ENCODE measurements around the gene LMAN1L. TPM values are rescaled to one million over a fixed set of nuclear protein-coding genes. Genes with fewer than 3 reads are reported as not detected.

LMAN1L gene
- total RNA-seq, result 20.6 TPM
- long read RNA-seq, partial matches to known transcripts, result 2 of 14 reads
- long read RNA-seq, other reads (novel, unspliced or antisense), result 12 of 14 reads

DNA sequence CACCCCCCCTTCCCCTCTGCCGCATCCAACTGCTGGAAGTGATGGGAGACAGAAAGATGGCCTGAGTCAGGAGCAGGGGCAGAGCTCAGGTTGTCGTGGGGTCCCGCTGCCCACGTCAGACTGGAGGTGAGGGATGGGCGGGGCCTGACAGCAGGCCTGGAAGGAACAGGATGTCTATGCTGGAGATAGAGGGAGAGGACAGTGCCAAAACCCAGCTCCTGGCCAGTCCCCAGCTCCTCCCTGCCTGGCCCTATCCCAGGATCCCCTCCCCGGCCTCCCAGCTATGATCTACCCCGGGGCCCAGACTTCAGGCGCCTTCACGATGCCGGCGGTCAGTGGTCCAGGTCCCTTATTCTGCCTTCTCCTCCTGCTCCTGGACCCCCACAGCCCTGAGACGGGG is at the start of gene LMAN1L:
Gene LMAN1L, plus strand, starts transcription at position 303 of the 400 bp plus-strand sequence. Its CDS starts 20 bp downstream, at position 323.
- ATAC-seq (ENCODE audit: poor library complexity) (peak; percentile 52), DNase-seq (peak; percentile 63)
- intact Hi-C loops (cut with DNase I), result no loop called here

DNA sequence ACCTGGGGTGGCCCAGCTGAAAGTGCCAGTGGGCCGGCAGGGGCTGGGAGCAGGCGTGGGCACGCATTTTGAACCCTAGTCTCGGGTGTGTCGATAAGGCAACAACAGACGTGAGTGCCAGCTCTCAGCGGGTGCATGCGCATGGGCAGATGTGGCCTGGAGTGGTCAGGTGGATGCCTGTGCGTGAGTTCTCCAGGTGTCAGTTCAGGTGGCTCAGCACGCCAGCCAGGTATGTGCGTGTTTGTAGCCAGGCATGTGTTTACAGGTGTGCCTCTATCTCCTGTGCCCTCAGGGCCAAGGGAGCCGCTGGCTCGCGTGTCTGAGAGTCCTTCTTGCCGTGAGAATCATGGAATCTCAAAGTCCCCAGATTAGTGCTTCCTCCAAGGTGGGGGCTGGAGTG is 49.2 kb upstream of the LMAN1L start:
- intact Hi-C loops (cut with DNase I), result no loop called here
- DNase-seq (no peak), ATAC-seq (ENCODE audit: poor library complexity) (no peak)

DNA sequence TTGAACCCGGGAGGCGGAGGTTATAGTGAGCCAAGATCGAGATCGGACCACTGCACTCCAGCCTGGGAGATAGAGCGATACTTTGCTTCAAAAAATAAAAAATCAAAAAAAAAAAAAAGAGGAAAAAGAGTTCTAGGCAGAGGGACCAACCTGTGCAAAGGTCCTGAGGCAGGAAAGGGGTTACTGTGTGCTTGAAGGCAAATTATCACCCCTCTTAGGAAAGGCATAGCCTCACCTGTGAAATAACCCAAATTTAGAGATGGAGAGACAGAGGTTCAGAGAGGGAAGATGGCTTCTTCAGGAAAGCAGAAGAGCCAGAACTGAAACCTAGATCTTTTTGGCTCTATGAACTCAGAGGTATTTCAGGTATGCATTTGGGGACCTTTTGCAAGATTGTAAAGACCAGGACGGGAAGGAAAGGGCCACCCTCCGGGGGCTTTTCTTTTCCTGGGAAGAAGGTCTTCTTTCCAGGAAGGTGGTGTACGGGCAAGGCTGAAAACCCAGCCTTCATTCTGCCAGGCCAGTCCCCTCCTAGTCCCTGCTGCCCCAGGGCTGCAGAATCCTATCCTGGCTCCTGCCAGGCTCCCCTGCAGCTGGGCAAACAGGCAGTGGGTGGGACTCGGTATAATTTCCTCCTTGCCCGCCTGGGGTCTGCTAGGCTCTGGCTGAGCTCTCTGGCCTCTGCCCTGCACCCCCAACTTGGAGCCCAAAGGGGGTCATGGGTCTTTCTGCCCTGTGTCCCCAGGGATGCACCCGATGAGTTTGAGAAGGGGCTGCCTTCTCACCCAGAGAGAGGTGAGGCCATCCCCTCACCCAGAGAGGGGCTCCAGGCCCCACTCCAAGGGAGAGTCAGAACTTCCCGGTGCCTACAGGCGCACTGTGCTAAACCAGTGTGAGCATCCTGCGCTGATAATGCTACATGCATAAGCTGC is 45.2 kb upstream of the LMAN1L start:
- no peak for ATAC-seq (ENCODE audit: poor library complexity)
- DNase-seq, result no peak
- intact Hi-C loops (cut with DNase I), result loop anchor here (2.0 to 5.0 kb wide), 2 partner anchors 133 to 390 kb away; no protein-coding TSS in a partner anchor

DNA sequence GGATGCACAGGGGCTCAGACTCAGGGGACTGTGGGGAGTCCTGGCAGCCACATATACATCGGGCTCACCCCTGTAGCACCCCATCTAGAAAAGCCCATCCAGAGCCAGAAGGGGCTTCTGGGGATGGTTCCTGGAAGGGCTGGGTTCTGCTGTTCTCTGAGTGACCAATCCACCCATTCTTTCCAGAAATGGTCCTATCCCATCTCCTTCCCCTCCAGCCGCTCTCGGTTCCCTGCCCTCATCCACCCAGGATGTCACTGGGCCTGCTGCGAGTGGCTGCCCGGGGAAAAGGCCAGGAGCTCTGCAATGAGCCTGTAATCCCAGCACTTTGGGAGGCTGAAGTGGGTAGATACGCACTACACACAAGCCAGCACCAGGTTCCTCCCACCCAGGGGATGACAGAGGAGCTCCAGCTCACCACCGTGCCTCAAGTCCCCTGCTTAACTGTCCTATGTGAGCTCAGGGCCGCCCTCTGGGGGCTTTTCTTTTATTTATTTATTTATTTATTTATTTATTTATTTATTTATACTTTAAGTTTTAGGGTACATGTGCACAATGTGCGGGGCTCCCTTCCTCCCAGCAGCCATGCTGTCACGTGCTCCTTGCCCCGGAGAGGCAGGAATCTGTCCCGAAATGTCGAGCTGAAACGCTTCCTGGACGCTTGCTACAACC is 44.4 kb upstream of the LMAN1L start:
- no peak for DNase-seq
- intact Hi-C loops (cut with DNase I), result loop anchor here (2.0 to 5.0 kb wide), 2 partner anchors 133 to 391 kb away; no protein-coding TSS in a partner anchor
- no peak for ATAC-seq (ENCODE audit: poor library complexity)

DNA sequence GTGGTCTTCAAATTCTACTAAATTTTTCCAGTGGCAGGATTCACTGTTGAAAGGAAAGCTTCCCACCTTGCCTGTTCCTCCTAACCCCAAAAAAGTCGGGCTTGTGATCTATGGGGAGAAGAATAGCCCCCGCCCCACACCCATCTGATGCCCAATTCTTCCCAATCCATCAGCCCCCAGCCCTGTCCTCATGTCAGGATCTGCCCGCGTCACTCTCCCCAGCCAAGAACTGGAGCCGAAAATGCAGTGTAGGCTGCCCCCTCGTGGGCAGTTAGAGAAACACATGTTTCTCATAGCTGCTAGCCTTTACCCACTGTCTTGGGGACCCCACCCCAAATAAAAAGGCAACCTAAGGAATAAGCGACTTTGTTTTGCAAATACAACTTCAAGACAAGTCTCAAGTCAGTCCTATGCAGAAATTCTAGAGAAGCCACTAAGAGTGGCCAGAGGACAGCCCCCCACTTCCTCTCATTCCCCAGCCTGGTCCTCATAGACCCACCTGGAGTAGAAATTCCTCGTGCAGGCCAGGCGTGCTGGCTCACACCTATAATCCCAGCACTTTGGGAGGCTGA is 43.8 kb upstream of the LMAN1L start:
- peak; percentile 62 for ATAC-seq (ENCODE audit: poor library complexity)
- intact Hi-C loops (cut with DNase I), result loop anchor here (2.0 to 5.0 kb wide), 2 partner anchors 134 to 392 kb away; no protein-coding TSS in a partner anchor
- peak; percentile 69 for DNase-seq

DNA sequence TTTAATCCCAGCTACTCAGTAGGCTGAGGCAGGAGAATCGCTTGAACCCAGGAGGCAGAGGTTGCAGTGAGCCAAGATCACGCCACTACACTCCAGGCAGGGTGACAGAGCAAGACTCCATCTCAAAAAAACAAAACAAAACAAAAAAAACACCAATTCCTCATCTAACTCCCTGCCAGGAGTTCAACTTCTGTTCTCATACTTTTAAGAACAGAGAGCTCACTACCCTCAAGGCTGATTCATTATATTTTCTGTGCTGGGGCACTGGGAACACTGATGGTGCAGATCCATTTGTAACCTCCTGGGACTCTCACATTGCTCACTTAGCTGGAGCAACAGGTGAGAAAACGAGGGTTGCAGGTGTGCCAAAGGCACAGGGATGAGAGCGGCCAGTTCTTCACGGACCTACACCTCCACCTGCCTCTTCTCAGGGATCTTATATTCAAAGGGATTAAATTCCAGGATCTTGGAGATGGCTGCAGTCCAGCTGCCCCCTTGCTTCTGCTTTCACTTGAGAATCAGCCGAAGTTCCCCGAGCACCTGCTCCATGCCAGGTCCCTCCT is 43.1 kb upstream of the LMAN1L start:
- intact Hi-C loops (cut with DNase I), result loop anchor here (2.0 to 10.0 kb wide), 4 partner anchors 125 to 392 kb away; partner anchors contain the start of gene MPI
- no peak for ATAC-seq (ENCODE audit: poor library complexity)
- no peak for DNase-seq

DNA sequence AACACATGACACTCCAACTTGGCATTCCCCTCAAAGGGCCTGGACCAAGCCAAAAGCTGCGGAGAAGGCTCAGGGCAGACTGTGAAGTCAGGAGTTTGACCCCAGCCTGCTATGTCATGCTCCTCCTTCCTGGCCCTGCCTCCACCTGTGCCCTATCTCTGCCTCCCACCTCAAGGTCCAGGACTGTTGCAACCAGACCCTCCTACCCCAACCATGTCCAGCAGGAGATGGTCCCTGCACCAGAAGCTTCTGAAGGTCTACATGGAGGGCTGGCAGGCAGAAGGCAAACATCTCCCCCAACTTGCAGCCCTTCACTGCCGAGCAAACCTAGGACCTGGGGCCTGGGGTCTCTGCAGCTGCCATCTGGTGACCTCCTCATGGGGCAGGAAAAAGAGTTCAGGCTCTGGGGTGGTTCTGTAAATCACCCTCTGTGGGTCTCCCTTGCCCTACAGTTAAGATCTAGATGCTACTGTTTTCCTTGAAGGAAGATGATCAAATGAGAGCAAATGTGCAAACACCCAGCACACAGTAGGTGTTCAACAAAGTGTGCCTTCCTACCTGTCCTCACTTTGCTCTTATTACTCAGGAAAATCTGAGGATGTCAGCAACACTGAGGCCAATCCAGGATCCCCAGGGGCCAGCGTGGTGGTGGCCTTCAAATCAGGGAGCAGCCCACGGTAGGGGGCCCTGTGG is 42.3 kb upstream of the LMAN1L start:
- intact Hi-C loops (cut with DNase I), result loop anchor here (2.0 to 10.0 kb wide), 2 partner anchors 124 to 180 kb away; partner anchors contain the start of gene MPI
- ATAC-seq (ENCODE audit: poor library complexity) (no peak), DNase-seq (no peak)

DNA sequence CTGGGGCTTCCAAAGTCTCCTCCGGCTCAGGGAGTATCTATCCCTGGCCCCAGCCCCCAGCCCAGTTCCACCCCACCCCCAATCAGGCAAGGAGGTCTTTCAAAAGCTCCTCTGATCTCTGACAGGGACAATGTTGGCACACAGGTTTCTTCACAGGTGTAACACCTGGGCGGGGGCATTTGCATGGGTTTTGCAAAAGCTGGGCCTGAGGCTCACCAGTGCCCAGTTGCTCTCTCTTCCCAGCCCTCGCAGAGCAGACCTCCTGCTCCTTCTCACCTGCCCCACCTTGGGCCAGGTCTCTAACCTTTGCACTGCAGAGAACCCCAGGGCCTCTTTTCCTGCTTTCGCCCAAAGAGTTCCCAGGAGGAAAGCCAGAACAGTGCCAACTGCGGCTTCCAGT is 39.3 kb upstream of the LMAN1L start:
- ATAC-seq (ENCODE audit: poor library complexity) (no peak), DNase-seq (no peak)
- intact Hi-C loops (cut with DNase I), result loop anchor here (10.0 kb wide), 1 partner anchor 121 kb away; the partner anchor contains the start of gene MPI

DNA sequence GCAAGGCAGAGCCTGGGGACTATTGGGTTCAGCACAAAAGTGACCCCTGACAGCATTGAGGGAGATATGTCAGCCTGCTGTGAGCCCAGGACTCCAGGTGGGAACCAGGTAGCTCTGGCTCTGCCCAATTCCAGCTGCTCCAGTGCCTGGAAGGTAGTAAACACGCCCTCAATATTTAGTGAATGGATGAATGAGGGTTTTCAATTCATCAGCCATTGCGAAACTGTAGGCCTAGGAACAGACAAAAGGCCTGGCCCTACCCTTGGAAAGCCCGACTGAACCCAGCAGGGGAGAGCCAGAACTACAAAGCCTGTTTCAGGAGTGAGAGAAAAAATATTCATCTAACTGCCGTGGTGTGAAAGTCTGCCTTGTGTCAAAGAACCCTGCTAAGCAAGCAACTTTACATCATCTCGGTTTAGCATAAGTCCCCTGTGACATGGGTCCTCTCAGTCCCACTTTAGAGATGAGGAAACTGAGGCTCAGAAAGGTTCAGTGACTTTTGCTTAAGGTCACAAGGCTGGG is 38.8 kb upstream of the LMAN1L start:
- no peak for DNase-seq
- ATAC-seq (ENCODE audit: poor library complexity), result no peak
- intact Hi-C loops (cut with DNase I), result loop anchor here (10.0 kb wide), 1 partner anchor 121 kb away; the partner anchor contains the start of gene MPI

DNA sequence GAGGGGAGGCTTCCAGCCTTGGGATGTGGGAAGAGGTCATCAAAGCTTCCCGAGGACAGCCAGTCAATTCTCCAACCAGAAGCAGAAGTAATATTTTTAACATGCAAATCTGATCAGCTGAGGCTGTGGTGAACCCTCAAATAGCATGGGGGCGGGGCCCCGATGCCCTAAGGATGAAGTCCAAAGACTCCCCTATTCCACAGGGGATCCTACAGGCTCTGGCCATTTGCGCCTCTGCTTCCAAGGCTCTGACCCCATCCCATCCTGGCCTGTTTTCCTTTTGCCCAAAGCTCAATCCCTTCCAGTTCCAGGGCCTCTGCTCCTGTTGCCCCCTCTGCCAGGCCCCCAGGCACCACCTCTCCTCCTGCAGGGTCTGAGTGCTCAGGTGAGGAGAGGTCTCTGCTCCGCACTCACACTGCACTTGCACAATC is 37.5 kb upstream of the LMAN1L start:
- DNase-seq (no peak), ATAC-seq (ENCODE audit: poor library complexity) (no peak)
- intact Hi-C loops (cut with DNase I), result loop anchor here (10.0 kb wide), 1 partner anchor 120 kb away; the partner anchor contains the start of gene MPI

DNA sequence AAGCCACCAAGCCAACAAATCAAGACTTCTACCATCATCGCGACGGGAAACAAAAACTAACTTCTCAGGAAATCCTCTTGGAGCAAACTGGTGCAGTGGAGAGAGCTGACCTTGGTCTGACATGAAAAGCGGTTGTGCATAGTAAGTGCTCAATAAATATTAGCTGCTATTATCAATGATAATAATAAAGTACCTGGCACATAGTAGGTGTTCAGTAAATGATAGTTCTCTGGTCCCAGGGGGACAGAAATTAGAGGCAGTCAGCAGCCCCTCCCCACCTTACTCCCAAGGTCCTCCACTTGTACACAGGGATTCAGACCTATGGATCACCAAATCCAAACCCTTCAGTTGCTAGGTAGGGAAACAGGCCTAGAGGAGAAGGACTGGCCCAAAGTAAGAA is 36.7 kb upstream of the LMAN1L start:
- ATAC-seq (ENCODE audit: poor library complexity) (no peak), DNase-seq (no peak)
- intact Hi-C loops (cut with DNase I), result loop anchor here (10.0 kb wide), 1 partner anchor 119 kb away; the partner anchor contains the start of gene MPI

DNA sequence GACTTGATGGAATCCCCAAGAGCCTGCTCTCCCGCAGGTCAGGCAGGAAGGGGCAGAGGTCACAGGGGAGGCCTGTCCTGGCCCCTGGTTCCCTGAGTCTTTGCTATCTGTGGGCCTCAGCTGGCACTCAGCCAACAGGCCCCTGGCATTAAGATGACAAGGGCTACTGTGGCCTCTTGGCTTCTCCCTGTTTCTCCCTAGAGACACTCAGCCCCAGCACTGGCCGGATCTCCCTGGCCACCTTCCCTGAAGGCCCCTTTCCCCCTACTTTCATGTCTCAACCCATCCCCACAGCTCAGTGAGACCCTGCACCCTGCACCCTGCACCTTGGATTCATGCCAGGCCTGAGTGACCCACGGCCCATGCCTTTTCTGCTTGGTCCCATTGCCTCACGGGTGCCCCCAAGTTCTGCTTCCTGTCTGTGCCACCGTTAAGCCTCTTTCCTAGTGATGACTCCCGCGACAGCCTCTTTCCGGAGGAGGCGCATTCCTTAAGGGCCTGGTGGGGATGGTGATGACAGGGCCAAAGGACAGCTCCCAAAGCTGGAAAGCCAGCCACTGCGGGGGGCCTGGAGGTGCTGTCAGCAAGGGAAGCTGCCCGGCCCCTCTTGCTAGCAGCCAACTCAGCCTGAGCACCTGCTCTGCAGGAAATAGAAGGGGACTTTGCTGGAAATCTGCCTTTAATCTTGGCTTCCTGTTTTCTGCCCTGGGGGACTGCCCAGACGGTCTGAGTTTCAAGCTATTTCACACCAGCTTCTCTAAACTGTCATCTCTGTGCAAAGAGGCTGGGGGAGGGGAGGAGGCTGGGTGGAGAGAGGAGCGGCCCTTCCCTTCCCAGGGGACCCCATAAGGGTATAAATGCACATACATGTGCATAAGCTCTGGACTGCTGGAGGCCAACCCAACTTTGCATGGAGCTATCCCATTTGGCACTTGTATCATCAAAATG is 35.5 kb upstream of the LMAN1L start:
- ATAC-seq (ENCODE audit: poor library complexity), result peak; percentile 3
- intact Hi-C loops (cut with DNase I), result loop anchor here (10.0 kb wide), 1 partner anchor 118 kb away; the partner anchor contains the start of gene MPI
- peak; percentile 51 for DNase-seq

DNA sequence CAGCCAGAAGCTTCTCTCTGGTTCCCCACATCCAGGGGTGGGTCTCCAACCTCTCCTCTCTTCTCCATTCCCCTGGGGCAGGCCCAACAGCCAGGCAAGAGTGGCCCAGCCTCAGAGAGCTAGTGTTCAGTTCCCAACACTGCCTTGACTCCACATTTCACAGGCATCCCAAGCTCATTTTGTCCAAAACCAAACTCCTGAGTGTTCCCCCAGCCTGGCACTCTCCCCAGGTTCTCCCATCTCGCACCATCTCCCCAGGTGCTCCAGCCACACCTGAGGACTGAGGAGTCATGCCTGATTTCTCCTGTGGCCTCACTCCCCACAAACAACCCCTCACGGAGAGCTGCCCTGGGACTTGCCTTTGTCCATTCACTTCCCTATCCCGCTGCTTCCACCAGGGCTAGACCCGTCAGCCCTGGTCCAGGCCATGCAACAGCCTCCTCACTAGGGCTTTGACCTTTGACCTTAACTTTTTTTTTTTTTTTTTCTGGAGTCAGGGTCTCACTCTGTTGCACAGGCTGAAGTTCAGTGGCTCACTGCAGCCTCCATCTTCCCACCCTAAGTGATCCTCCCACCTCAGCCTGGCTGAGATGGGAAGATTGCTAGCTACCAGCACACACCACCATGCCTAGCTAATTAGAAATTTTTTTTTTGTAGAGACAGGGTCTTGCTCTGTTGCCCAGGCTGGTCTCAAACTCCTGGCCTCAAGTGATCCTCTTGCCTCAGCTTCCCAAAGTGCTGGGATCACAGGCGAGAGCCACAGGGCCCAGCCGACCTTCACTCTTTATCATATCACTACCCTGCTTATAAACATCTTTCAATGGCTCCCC is 34.7 kb upstream of the LMAN1L start:
- intact Hi-C loops (cut with DNase I), result loop anchor here (10.0 kb wide), 1 partner anchor 117 kb away; the partner anchor contains the start of gene MPI
- ATAC-seq (ENCODE audit: poor library complexity) (no peak), DNase-seq (no peak)

DNA sequence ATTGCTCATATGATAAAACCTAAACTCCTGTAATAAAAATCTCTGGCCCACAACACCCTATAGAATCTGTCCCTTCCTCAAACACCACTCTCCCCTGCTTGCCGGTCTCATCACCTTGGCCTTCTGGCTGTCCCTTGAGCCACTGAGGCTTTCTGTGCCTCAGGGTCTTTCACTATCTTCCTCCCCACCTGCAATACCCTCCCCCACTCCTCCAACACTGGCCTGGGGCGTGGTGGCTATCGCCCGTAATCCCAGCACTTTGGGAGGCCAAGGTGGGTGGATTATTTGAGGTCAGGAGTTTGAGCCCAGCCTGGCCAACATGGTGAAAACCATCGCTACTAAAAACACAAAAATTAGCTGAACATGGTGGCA is 34.0 kb upstream of the LMAN1L start:
- no peak for DNase-seq
- no peak for ATAC-seq (ENCODE audit: poor library complexity)
- intact Hi-C loops (cut with DNase I), result loop anchor here (10.0 kb wide), 1 partner anchor 116 kb away; the partner anchor contains the start of gene MPI

DNA sequence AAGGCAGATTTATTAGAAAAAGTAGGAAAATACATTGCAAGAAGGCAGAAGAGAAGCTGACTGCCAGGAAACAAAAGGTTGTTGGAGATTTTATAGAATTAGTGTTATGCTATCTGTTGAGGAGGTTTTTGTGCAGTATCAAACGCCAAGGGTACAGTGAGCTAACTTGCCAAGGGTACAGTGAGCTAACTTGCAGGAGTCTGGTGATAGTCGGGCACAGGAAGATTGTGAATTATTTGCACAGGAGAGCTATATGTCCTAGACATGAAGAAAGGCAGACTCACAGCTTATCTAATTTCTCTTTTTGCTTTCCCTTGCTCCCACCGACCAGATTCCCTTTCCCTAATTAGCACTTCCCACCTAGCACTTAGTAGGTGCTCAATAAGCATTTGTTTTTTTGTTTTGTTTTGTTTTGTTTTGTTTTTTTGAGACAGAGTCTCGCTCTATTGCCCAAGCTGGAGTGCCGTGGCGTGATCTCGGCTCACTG is 33.4 kb upstream of the LMAN1L start:
- DNase-seq (no peak), ATAC-seq (ENCODE audit: poor library complexity) (no peak)
- intact Hi-C loops (cut with DNase I), result loop anchor here (10.0 kb wide), 1 partner anchor 116 kb away; the partner anchor contains the start of gene MPI
